SK-N-SH treated with all-trans-retinoic acid at 6 μM for 48 hours (cell line): Measurements from ENCODE around the gene CD300LB.

ENCODE experiments used
- ARNTL ChIP-seq: fragments of 450-650 bp; formaldehyde crosslinking; IDR thresholded peaks from 2 replicates; pipeline ENCODE4 v1.5.0; 2020; ENCODE audit warnings: low read depth, mild to moderate bottlenecking, moderate library complexity, borderline replicate concordance
- CSDC2 ChIP-seq: fragments of 250-450 bp; sonication (Bioruptor Pico); IDR thresholded peaks from 2 replicates; pipeline ENCODE4 v1.5.0; 2020; ENCODE audit warnings: mild to moderate bottlenecking, moderate library complexity
- ISL1 ChIP-seq: fragments of 250-450 bp; sonication (Bioruptor Pico); IDR thresholded peaks from 2 replicates; pipeline ENCODE4 v2.1.2; 2022; ENCODE audit warnings: mild to moderate bottlenecking, moderate library complexity
- PATZ1 ChIP-seq: fragments of 250-450 bp; sonication (Bioruptor Pico); IDR thresholded peaks from 2 replicates; pipeline ENCODE4 v1.8.0; 2020; ENCODE audit warnings: mild to moderate bottlenecking, moderate library complexity, borderline replicate concordance
- POU6F1 ChIP-seq: fragments of 250-450 bp; sonication (Bioruptor Pico); IDR thresholded peaks from 2 replicates; pipeline ENCODE4 v1.8.0; 2021; ENCODE audit warnings: low read depth, mild to moderate bottlenecking, moderate library complexity, borderline replicate concordance
- PPARA ChIP-seq: fragments of 250-450 bp; sonication (Bioruptor Pico); IDR thresholded peaks from 2 replicates; pipeline ENCODE4 v1.5.0; 2020; ENCODE audit warnings: mild to moderate bottlenecking, borderline replicate concordance
- RARB ChIP-seq: fragments of 250-450 bp; sonication (Bioruptor Pico); IDR thresholded peaks from 2 replicates; pipeline ENCODE4 v1.8.0; 2021; ENCODE audit warnings: mild to moderate bottlenecking, moderate library complexity
- SNAI2 ChIP-seq: fragments of 250-450 bp; sonication (Bioruptor Pico); IDR thresholded peaks from 2 replicates; pipeline ENCODE4 v1.5.0; 2020; ENCODE audit warnings: mild to moderate bottlenecking, moderate library complexity
- TCF4 ChIP-seq: fragments of 250-450 bp; sonication (Bioruptor Pico); IDR thresholded peaks from 2 replicates; pipeline ENCODE4 v1.8.0; 2021; ENCODE audit warnings: mild to moderate bottlenecking, moderate library complexity, borderline replicate concordance
- ZFP3 ChIP-seq: fragments of 250-450 bp; sonication (Bioruptor Pico); IDR thresholded peaks from 2 replicates; pipeline ENCODE4 v1.5.0; 2020; ENCODE audit warnings: mild to moderate bottlenecking, moderate library complexity
- ZNF70 ChIP-seq: fragments of 450-650 bp; formaldehyde crosslinking; IDR thresholded peaks from 2 replicates; pipeline ENCODE4 v1.5.0; 2020; ENCODE audit warnings: mild to moderate bottlenecking, moderate library complexity
- TF ChIP-seq, protein P1 (sequence below): fragments of 250-450 bp; sonication (Bioruptor Pico); IDR thresholded peaks from 2 replicates; pipeline ENCODE4 v1.5.1; 2021; ENCODE audit warnings: mild to moderate bottlenecking, moderate library complexity
- TF ChIP-seq, protein P2 (sequence below): fragments of 250-450 bp; sonication (Bioruptor Pico); IDR thresholded peaks from 2 replicates; pipeline ENCODE4 v1.5.1; 2020; ENCODE audit warnings: low read depth, mild to moderate bottlenecking, moderate library complexity

DNA sequence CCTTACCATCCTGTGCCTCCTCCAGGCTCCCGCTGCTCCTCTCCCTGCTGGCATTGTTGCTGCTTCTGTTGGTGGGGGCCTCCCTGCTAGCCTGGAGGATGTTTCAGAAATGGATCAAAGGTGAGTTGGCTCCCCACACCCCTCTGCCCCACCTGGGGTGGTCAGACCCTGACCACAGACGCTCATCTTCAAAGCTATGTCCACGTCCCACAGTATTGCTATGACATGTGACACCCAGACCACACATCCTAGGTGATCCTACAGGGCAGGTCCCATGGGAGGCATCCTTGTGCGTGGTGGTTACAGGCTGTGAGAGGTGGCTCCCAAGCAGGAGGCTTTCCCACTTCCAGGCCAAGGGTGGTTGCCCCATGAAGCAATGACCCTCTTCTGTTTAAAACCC is 53.9 kb downstream of the CD300LB start:
- TF ChIP-seq SNAI2 (no peak), PATZ1 (no peak), PPARA (CRISPR knock-in tag) (no peak), ISL1 (CRISPR knock-in tag) (no peak), RARB (CRISPR knock-in tag) (no peak), POU6F1 (CRISPR knock-in tag) (no peak), CSDC2 (CRISPR knock-in tag) (no peak), ARNTL (CRISPR knock-in tag) (no peak), ZFP3 (CRISPR knock-in tag) (no peak), ZNF70 (CRISPR knock-in tag) (no peak), TCF4 (no peak)
- TF ChIP-seq, protein P1, sequence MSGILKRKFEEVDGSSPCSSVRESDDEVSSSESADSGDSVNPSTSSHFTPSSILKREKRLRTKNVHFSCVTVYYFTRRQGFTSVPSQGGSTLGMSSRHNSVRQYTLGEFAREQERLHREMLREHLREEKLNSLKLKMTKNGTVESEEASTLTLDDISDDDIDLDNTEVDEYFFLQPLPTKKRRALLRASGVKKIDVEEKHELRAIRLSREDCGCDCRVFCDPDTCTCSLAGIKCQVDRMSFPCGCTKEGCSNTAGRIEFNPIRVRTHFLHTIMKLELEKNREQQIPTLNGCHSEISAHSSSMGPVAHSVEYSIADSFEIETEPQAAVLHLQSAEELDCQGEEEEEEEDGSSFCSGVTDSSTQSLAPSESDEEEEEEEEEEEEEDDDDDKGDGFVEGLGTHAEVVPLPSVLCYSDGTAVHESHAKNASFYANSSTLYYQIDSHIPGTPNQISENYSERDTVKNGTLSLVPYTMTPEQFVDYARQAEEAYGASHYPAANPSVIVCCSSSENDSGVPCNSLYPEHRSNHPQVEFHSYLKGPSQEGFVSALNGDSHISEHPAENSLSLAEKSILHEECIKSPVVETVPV (CRISPR knock-in tag), result no peak
- TF ChIP-seq, protein P2, sequence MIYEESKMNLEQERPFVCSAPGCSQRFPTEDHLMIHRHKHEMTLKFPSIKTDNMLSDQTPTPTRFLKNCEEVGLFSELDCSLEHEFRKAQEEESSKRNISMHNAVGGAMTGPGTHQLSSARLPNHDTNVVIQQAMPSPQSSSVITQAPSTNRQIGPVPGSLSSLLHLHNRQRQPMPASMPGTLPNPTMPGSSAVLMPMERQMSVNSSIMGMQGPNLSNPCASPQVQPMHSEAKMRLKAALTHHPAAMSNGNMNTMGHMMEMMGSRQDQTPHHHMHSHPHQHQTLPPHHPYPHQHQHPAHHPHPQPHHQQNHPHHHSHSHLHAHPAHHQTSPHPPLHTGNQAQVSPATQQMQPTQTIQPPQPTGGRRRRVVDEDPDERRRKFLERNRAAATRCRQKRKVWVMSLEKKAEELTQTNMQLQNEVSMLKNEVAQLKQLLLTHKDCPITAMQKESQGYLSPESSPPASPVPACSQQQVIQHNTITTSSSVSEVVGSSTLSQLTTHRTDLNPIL (CRISPR knock-in tag), result no peak
